GM12878 (cell line): Measurements from ENCODE around the gene TOR2A. TPM values are rescaled to one million over a fixed set of nuclear protein-coding genes. Genes with fewer than 3 reads are reported as not detected.
"Not testable (repeated sequence)": the region's sequence is repeated elsewhere in the genome, so short reads cannot be mapped to it uniquely, and the experiment has no call there.

Experiments
- ATAC-seq: fragments of 200-7000 bp; cut with Tn5 transposase; 3 replicates; pipeline ENCODE4 v1.9.1; 2020; ENCODE audit warnings: mild to moderate bottlenecking, moderate library complexity
- BruUV-seq: library from RNA; stranded (reverse); fragments of 400-500 nt; replicated peaks from 2 replicates; lab custom pipeline; 2021; lab: Mats Ljungman, UMichigan
- CTCF ChIA-PET: fragments of 300-600 bp; sonication (Branson Sonifier 250); formaldehyde crosslinking; extraction: SDS; loops from one replicate; lab custom pipeline; 2021; ENCODE audit warnings: inconsistent platforms; lab: Yijun Ruan, JAX
- POLR2A ChIA-PET: fragments of 350-600 bp; formaldehyde crosslinking; extraction: SDS; loops from one replicate; lab custom pipeline; 2021; ENCODE audit warnings: inconsistent platforms; lab: Charles Lee
- RAD21 ChIA-PET: fragments of 300-600 bp; sonication (Branson Sonifier 250); formaldehyde crosslinking; loops from one replicate; lab custom pipeline; 2023; ENCODE audit warnings: antibody characterized with exemption; ENCODE audit not compliant: unreplicated experiment; lab: Charles Lee
- SMC1A ChIA-PET: fragments of 300-600 bp; sonication (Branson Sonifier 250); formaldehyde crosslinking; loops from one replicate; lab custom pipeline; 2023; ENCODE audit not compliant: unreplicated experiment, uncharacterized antibody; lab: Charles Lee
- DNase-seq: peaks from one replicate; pipeline ENCODE4 v3.0.0-alpha.2; 2011; ENCODE audit warnings: low read depth, low spot score
- FAIRE-seq: peaks from 3 replicates; lab custom pipeline; 2011; peaks lifted over from hg19 to GRCh38; lab: Jason Lieb, UNC
- H2AFZ ChIP-seq: 2 replicates; pipeline ENCODE4 v1.6.0; 2011; ENCODE audit warnings: low read depth, low read length, control low read depth; ENCODE audit not compliant: control insufficient read depth
- H3K27ac ChIP-seq: 2 replicates; pipeline ENCODE4 v1.5.1; 2011; ENCODE audit warnings: control low read depth; ENCODE audit not compliant: control insufficient read depth, insufficient read depth
- H3K27me3 ChIP-seq, 2 experiments: replicated peaks in 1 of 2; 2 replicates each; pipeline versions ENCODE4 v1.6.0 to v1.6.1; 2011; ENCODE audit warnings: low read length in 1 of 2; ENCODE audit not compliant: control insufficient read depth in 2 of 2, insufficient read depth in 2 of 2
- H3K36me3 ChIP-seq, 2 experiments: 2 replicates each; pipeline ENCODE4 v1.5.1; 2011; ENCODE audit warnings: low read length in 1 of 2; ENCODE audit not compliant: control insufficient read depth in 2 of 2, insufficient read depth in 2 of 2
- H3K4me1 ChIP-seq: 2 replicates; pipeline ENCODE4 v1.6.1; 2011; ENCODE audit warnings: mild to moderate bottlenecking, low read length, moderate library complexity, mixed read lengths; ENCODE audit not compliant: control insufficient read depth, insufficient read depth
- H3K4me2 ChIP-seq: 2 replicates; pipeline ENCODE4 v1.6.0; 2011; ENCODE audit warnings: control low read depth; ENCODE audit not compliant: control insufficient read depth, insufficient read depth
- H3K4me3 ChIP-seq: fragments of 200-600 bp; sonication (generic); 2 replicates; pipeline ENCODE4 v1.5.1; 2016
- H3K79me2 ChIP-seq: 2 replicates; pipeline ENCODE4 v1.6.0; 2011; ENCODE audit warnings: low read length; ENCODE audit not compliant: control insufficient read depth, insufficient read depth
- H3K9ac ChIP-seq: 2 replicates; pipeline ENCODE4 v1.8.0; 2011; ENCODE audit warnings: low read length, control low read depth, mixed read lengths; ENCODE audit not compliant: control insufficient read depth, insufficient read depth
- H3K9me3 ChIP-seq: replicated peaks from 3 replicates; pipeline ENCODE4 v1.5.1; 2011; ENCODE audit warnings: mild to moderate bottlenecking, low read length; ENCODE audit not compliant: control insufficient read depth, insufficient read depth
- H4K20me1 ChIP-seq: 2 replicates; pipeline ENCODE4 v1.6.0; 2011; ENCODE audit not compliant: control insufficient read depth, insufficient read depth
- BRCA1 ChIP-seq: IDR thresholded peaks from 2 replicates; pipeline ENCODE4 v1.6.1; 2011; ENCODE audit warnings: low read depth, low read length, improper control_type of control experiment
- ETV6 ChIP-seq, 2 experiments: fragments of 450-650 bp in 1 of 2; IDR thresholded peaks in 1 of 2; conservative IDR thresholded peaks in 1 of 2; 2 replicates each; pipeline ENCODE4 v1.6.1; 2014; ENCODE audit warnings: antibody characterized with exemption in 1 of 2, borderline replicate concordance in 1 of 2, low read depth in 1 of 2, mild to moderate bottlenecking in 1 of 2, moderate library complexity in 1 of 2
- KAT2A ChIP-seq: conservative IDR thresholded peaks from 2 replicates; pipeline ENCODE4 v1.6.1; 2011; ENCODE audit warnings: low read depth, low read length; ENCODE audit not compliant: control insufficient read depth
- NRF1 ChIP-seq: conservative IDR thresholded peaks from 2 replicates; pipeline ENCODE4 v1.6.1; 2011; ENCODE audit warnings: mild to moderate bottlenecking, low read depth, low read length, improper control_type of control experiment
- SREBF2 ChIP-seq: IDR thresholded peaks from 2 replicates; pipeline ENCODE4 v1.6.1; 2012; ENCODE audit warnings: mild to moderate bottlenecking, low read length
- STAT1 ChIP-seq: fragments of 450-650 bp; conservative IDR thresholded peaks from 2 replicates; pipeline ENCODE4 v1.6.1; 2014; ENCODE audit warnings: antibody characterized with exemption, mild to moderate bottlenecking
- STAT3 ChIP-seq: IDR thresholded peaks from 2 replicates; pipeline ENCODE4 v1.6.1; 2011; ENCODE audit warnings: low read depth, low read length, improper control_type of control experiment
- YY1 ChIP-seq: IDR thresholded peaks from 2 replicates; pipeline ENCODE4 v1.6.1; 2011; ENCODE audit warnings: low read depth, mild to moderate bottlenecking, low read length
- ZSCAN29 ChIP-seq: fragments of 450-650 bp; IDR thresholded peaks from 2 replicates; pipeline ENCODE4 v1.6.1; 2017; ENCODE audit warnings: mild to moderate bottlenecking, moderate library complexity
- WGBS: methylation state at CpG from one replicate; pipeline ENCODE4 v1.1.6; 2016; ENCODE audit warnings: low lambda C conversion rate; ENCODE audit not compliant: insufficient replicate concordance, insufficient coverage; ENCODE audit errors: missing lambda C conversion rate; 5-methylcytosine and 5-hydroxymethylcytosine counted together
- in situ Hi-C: fragments of 300-500 bp; cut with MboI; formaldehyde crosslinking; loops from 9 replicates; pipeline ENCODE4 v1.14.3; 2018; ENCODE audit warnings: mixed read lengths
- intact Hi-C: fragments of 100-400 bp; cut with micrococcal nuclease; formaldehyde crosslinking; loops from one replicate; pipeline ENCODE4 v1.14.2; 2022; ENCODE audit not compliant: unreplicated experiment
- polyA plus RNA-seq, 11 experiments: library from polyadenylated mRNA; depleted of rRNA in 4 of 11; unstranded in 6 of 11; stranded (reverse) in 5 of 11; fragments of >200 nt; fragmentation: Nextera tagmentation in 4 of 11; fragmentation: Illumina TruSeq in 1 of 11; extraction: Ambion mirVana in 4 of 11; extraction: Trizol in 1 of 11; gene quantifications; 1 replicate in 1 of 11; 2 replicates in 10 of 11; pipeline versions ENCODE4 v1.2.1 to v1.2.3, GENCODE V29; 2011 to 2016; ENCODE audit warnings: inconsistent platforms in 2 of 11, missing spikeins in 2 of 11, low read depth in 1 of 11
- total RNA-seq, 4 experiments: library from RNA; depleted of rRNA in 3 of 4; stranded (reverse); fragments of >200 nt in 3 of 4; fragmentation: Illumina TruSeq in 1 of 4; extraction: Trizol in 1 of 4; gene quantifications; 2 replicates each; pipeline versions ENCODE4 v1.2.1 to v1.2.3, GENCODE V29; 2013 to 2021
- TF ChIP-seq, protein P1 (sequence below): IDR thresholded peaks from 2 replicates; pipeline ENCODE4 v1.6.1; 2011; ENCODE audit warnings: borderline replicate concordance, low read depth, mild to moderate bottlenecking, moderate library complexity, mixed read lengths, low read length; ENCODE audit not compliant: insufficient read depth; ENCODE audit errors: extremely low read length
- TF ChIP-seq, protein P2 (sequence below): fragments of 450-650 bp; IDR thresholded peaks from 2 replicates; pipeline ENCODE4 v1.6.1; 2017; ENCODE audit warnings: borderline replicate concordance

Gene TOR2A
- total and polyA plus RNA-seq, 10 of the 15 experiments (the other 5 are each of a cell fraction or from before 2014, with no cell fraction given) = 0.52 to 23.7 (median 8.5) TPM

DNA sequence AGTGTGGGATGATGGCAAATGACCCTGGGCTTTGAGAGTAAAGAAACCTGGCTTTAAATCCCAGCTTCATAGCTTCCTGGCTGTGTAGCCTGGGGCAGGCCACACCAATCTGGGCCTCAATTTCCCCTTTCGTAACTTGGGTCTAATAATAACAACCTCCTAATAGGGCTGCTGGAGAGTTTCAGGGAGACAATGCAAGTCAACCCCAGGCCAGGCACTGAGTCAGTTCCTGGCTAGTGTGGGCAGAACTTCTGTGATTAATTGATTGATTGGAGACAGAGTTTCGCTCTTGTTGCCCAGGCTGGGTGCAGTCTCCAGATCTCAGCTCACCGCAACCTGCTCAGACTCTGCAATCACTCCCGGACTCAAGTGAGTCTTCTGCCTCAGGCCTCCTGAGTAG lies 46.7 kb upstream of the TOR2A start:
- ChIA-PET POLR2A (interaction anchor here (0.6 to 3.6 kb wide), 4 partner anchors 12 to 134 kb away, joined by 3 to 42 read pairs (median 7); partner anchors contain the start of gene FPGS), RAD21 (interaction anchor here (5.1 kb wide), 1 partner anchor 13 kb away, joined by 61 read pairs; no protein-coding TSS in a partner anchor), SMC1A (interaction anchor here (1.0 to 4.9 kb wide), 5 partner anchors 11 to 129 kb away, joined by 3 to 26 read pairs (median 5); partner anchors contain the start of gene TOR2A), CTCF (interaction anchor here (1.5 to 5.1 kb wide), 3 partner anchors 12 to 161 kb away, joined by 3 to 75 read pairs (median 5); no protein-coding TSS in a partner anchor)
- Histone ChIP-seq H3K27me3 (no peaks in the 10 kb centered on the region), H3K36me3 (no peaks in the 10 kb centered on the region), H3K4me1 (peaks cover 49% of the 10 kb centered on the region), H3K4me2 (no peak overlapping the region), H3K27ac (no peak overlapping the region), H2AFZ (no peak overlapping the region), H3K4me3 (no peak overlapping the region), H4K20me1 (no peaks in the 10 kb centered on the region), H3K79me2 (peaks cover 36% of the 10 kb centered on the region), H3K9ac (no peak overlapping the region), H3K9me3 (no peaks in the 10 kb centered on the region)
- intact Hi-C loops = loop anchor here (10.0 kb wide), 1 partner anchor 283 kb away; the partner anchor contains the start of genes NAIF1 and SLC25A25
- in situ Hi-C loops = no loop called here
- no peak for DNase-seq
- no TSS peak for BruUV-seq
- 77% methylated on average over 4 of the region's 4 CpGs for WGBS
- TF ChIP-seq NRF1 = no peak
- TF ChIP-seq ZSCAN29 = no peak
- TF ChIP-seq, protein P1, sequence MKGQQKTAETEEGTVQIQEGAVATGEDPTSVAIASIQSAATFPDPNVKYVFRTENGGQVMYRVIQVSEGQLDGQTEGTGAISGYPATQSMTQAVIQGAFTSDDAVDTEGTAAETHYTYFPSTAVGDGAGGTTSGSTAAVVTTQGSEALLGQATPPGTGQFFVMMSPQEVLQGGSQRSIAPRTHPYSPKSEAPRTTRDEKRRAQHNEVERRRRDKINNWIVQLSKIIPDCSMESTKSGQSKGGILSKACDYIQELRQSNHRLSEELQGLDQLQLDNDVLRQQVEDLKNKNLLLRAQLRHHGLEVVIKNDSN = no peak
- no peak for TF ChIP-seq STAT1
- no peak for TF ChIP-seq ETV6 (conservative IDR thresholded peaks at IDR 0.05 in 1 of 2, IDR thresholded peaks at IDR 0.05 in 1 of 2; ENCODE audit: borderline replicate concordance in 1 of 2, low read depth in 1 of 2)
- TF ChIP-seq, protein P2, sequence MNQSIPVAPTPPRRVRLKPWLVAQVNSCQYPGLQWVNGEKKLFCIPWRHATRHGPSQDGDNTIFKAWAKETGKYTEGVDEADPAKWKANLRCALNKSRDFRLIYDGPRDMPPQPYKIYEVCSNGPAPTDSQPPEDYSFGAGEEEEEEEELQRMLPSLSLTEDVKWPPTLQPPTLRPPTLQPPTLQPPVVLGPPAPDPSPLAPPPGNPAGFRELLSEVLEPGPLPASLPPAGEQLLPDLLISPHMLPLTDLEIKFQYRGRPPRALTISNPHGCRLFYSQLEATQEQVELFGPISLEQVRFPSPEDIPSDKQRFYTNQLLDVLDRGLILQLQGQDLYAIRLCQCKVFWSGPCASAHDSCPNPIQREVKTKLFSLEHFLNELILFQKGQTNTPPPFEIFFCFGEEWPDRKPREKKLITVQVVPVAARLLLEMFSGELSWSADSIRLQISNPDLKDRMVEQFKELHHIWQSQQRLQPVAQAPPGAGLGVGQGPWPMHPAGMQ = no peak
- no peak for TF ChIP-seq SREBF2
- TF ChIP-seq STAT3 = no peak
- TF ChIP-seq YY1 = no peak
- TF ChIP-seq KAT2A = no peak
- TF ChIP-seq BRCA1 = no peak
- no peak for ATAC-seq
- no peak for FAIRE-seq

DNA sequence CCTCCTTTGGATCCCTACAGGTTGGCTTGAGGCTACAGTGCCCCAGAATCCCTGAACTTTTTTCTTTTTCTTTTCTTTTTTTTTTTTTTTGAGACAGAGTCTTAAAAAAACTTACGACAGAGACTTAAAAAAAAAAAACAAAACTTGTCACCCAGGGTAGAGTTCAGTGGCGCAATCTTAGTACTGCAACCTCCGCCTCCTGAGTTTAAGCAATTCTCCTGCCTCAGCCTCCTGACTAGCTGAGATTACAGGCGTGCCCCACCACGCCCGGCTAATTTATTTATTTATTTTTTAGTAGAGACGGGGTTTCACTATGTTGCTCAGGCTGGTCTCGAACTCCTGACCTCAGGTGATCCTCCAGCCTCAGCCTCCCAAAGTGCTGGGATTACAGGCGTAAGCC lies 45.8 kb upstream of the TOR2A start:
- in situ Hi-C loops, H3K27me3 ChIP-seq, H3K9ac ChIP-seq, RAD21 ChIA-PET, H3K27ac ChIP-seq, ATAC-seq, FAIRE-seq, H3K4me3 ChIP-seq, H4K20me1 ChIP-seq, H3K9me3 ChIP-seq, H2AFZ ChIP-seq, DNase-seq, H3K36me3 ChIP-seq, BruUV-seq, H3K4me2 ChIP-seq: not testable (repeated sequence)
- POLR2A ChIA-PET = interaction anchor here (2.6 to 3.6 kb wide), 2 partner anchors 11 to 125 kb away, joined by 11 to 42 read pairs; no protein-coding TSS in a partner anchor
- SMC1A ChIA-PET = interaction anchor here (1.2 kb wide), 1 partner anchor 46 kb away, joined by 3 read pairs; the partner anchor contains the start of gene TOR2A
- Histone ChIP-seq H3K79me2 (peaks cover 36% of the 10 kb centered on the region), H3K4me1 (peaks cover 49% of the 10 kb centered on the region)
- intact Hi-C loops = loop anchor here (10.0 kb wide), 1 partner anchor 284 kb away; the partner anchor contains the start of genes NAIF1 and SLC25A25
- CTCF ChIA-PET = interaction anchor here (0.6 kb wide), 1 partner anchor 46 kb away, joined by 3 read pairs; the partner anchor contains the start of gene TOR2A
- WGBS = 98% methylated on average over 7 of the region's 9 CpGs
